Measurements from ENCODE around the gene CCDC120.

CCDC120 gene

GRCh38 chrX:49101629-49101984 is 42.8 kb downstream of the CCDC120 start:
- no peak for DNase-seq (ENCODE audit: low spot score)

- no peak for DNase-seq (ENCODE audit: low spot score)
Observed at GRCh38 chrX:49102190-49102589, 43.4 kb downstream of the CCDC120 start.

- no peak for DNase-seq (ENCODE audit: low spot score)
Observed at GRCh38 chrX:49103637-49104036, 44.8 kb downstream of the CCDC120 start.

- no peak for DNase-seq (ENCODE audit: low spot score)
Observed at GRCh38 chrX:49106296-49106695, 47.5 kb downstream of the CCDC120 start.

DNA sequence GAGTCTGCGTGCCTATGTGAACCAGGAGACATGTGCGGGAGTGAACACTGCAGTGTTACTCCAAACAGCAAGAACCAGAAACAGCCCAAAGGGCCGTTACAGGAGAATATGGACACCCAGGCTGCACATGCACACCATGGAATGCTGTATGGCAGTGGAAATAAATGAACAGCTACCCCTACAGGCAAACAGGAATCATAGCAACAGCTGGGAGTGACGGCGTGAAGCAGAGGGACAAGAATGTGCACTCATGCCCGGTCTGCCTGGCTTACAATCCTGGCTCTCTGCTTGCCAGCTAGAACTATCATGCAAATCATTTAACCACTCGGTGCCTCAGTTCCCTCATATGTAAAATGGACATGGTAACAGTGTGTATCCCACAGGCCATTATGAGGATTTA is 48.1 kb downstream of the CCDC120 start:
- DNase-seq (ENCODE audit: low spot score) = peak; percentile 67

DNA sequence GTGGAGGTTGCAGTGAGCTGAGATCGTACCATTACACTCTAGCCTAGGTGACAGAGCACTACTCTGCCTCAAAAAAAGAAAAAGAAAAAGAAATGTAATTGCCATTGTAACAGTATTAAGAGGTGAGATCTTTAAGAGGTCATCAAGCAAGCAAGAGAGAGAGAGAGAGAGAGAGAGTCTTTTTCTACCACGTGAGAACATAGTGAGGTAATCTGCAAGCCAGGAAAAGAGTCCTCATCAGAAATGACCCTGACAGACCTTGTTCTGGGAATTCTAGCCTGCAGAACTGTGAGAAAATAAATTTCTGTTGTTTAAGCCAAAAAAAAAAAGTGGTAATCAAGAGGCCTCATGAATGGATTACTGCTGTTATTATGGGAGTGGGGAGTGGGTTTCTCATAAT is 49.8 kb downstream of the CCDC120 start:
- DNase-seq (ENCODE audit: low spot score) = no peak

GRCh38 chrX:49110417-49110816 is 51.6 kb downstream of the CCDC120 start:
- DNase-seq (ENCODE audit: low spot score) = no peak

GRCh38 chrX:49111791-49112190 is 53.0 kb downstream of the CCDC120 start:
- DNase-seq (ENCODE audit: low spot score) = no peak

DNA sequence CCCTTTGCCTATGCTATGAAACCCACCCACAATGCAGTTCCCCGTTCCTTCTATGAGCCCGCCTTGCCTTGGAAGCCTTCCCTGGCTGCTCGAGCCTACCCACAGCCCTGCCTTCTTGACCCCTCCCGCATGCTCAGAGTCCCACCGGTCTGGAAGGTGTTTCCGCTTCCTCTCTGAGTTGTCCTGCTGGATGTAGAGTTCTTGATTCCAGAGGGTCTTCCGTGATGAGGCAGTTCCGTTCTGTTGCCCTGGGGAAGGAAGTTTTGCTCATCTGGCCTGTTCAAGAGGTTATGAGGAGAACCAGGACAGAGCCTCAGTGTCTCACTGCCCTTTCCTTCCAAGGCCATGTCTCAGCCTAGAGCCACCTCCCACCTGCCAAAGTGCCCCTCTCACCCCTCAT is 57.3 kb downstream of the CCDC120 start:
- no peak for DNase-seq (ENCODE audit: low spot score)

- DNase-seq (ENCODE audit: low spot score) = no peak
Observed at GRCh38 chrX:49116716-49117115, 57.9 kb downstream of the CCDC120 start.

- no peak for DNase-seq (ENCODE audit: low spot score)
Observed at GRCh38 chrX:49117581-49117980, 58.8 kb downstream of the CCDC120 start.
